ENCODE results near the gene UBASH3B.

UBASH3B gene

DNA sequence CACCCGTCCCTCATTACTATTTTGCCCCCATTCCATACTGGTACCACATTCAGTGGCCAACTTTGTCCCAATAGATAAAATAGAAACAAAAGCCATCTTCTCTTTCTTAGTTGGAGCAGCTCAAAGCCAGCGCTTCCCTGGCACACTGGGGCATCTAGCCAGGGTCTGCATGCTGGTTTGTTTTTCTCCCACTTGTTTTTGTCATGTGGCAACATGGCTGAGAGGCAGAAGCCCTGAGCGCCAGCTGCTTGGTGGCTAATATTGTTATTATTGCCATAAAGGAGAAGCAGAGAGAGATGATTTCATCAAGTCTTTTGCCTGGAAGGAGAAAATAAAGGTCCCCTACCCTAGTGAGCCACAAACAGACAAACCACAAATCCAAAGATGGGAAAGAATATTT is 134.4 kb downstream of the UBASH3B start:
- no peak for DNase-seq

DNA sequence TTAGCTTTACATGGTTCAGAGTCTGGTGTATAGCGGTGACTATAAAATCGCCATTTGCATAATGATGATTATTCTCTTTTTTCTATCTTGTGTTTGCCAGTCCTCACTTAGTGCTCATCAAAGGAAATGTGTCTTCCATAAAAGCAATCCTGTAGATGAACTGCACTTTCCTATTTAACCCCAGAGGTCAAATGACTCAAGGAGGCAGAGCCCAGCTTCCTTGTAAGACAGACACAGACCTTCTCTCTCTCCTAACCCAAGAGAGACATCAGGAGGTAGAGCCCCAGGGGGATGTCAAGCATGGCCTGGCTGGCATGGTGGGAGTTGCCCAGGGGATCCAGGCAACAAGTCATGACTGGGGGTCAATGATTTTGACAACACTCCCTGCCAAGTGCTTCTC is 135.9 kb downstream of the UBASH3B start:
- no peak for DNase-seq

DNA sequence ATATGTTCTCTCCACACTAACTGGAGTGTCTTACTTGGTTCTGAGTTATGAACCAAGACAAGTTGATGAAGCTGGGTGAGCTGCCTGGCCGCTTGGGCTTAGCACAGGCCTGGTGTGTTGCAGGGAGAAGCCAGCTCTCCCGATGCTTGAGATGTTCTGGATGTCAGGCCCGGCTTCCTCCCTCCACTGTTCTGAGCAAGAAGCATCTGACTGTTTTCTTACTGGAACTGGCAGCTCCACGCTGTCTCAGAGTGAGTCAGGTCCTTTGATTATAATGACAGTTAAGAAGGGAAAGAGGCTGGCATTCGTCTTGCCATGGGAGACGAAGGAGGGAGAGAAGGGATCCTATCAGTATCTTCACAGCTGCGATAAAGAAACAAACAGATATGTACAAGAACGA is 136.3 kb downstream of the UBASH3B start:
- no peak for DNase-seq

DNA sequence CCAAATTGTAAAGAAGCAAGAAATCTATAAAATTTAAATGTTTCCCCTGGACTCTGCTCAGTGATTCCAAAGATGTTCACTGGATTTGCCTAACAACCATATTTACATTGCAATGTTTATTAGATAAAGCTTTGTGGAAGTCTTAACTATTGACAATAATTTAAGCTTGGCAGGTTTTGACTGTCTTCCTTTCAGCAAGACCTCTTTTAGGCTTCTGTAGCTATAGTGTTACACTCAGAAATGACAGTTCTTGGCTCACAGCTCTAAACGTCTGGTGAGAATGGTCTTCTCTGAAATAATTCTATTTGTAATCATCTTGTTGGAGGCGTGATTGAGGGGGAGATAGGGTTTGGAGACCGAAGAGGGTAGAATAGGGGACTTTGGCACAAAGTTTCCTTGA is 138.0 kb downstream of the UBASH3B start:
- DNase-seq, result no peak

DNA sequence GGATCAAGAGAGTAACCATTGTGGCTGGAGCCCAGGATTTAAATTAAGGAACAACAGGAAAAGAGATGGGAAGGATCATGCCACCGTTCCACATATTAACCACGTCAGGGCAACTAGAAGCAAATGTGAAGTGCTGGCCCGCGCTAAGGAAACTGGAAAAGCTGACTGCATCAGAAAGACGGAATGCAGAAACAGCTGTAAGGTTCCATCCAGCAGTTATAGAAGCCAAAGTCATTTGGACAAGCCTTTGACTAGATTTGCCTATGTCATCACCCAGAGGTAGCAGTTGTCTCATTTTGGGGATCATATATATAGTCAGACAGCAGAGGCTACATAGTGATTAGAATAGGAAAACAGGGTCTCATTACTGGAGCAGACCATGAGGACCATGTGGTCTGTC is 139.8 kb downstream of the UBASH3B start:
- no peak for DNase-seq

DNA sequence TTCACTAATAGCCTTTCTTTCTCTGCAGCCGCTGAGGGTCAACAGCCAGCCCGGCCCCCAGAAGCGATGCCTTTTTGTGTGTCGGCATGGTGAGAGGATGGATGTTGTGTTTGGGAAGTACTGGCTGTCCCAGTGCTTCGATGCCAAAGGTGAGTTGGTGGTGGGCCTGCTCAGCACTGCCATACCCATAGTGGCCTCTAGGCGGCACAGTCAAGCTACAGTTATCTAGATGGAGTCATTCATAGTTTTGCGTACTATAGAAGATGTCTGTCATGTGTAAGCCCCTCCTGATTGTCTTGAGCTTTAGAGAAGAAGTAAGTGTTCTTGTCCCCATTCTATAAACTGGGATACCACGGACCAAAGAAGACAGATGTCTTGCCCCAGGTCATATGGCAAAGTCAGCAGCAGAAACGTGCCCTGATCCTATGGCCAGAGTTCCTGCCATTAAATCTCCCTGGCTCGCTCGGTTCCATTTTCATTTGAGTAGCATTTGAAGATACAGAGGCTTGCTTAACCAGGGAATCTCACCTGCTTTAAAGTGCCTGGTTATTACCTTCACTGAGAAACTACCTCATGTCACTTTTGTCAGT is 140.7 kb downstream of the UBASH3B start:
- DNase-seq, result peak; percentile 59

DNA sequence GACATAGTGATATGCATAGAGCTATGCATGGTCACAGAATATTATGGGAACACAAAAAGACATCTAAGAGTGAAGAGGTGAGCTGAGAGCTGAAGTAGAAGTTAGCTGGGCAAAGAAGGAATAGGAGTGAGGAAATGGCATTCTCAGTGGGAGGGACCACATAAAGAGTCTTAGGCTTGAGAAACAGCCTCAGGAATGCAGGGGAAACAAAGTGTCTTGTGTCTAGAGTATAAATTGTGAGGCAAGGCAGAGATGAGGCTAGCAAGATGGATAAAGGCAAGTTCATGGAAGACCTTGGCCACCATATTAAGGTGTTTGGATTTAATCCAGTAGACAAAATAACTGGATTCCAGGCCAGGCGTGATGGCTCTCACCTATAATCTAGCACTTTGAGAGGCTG is 142.1 kb downstream of the UBASH3B start:
- no peak for DNase-seq

DNA sequence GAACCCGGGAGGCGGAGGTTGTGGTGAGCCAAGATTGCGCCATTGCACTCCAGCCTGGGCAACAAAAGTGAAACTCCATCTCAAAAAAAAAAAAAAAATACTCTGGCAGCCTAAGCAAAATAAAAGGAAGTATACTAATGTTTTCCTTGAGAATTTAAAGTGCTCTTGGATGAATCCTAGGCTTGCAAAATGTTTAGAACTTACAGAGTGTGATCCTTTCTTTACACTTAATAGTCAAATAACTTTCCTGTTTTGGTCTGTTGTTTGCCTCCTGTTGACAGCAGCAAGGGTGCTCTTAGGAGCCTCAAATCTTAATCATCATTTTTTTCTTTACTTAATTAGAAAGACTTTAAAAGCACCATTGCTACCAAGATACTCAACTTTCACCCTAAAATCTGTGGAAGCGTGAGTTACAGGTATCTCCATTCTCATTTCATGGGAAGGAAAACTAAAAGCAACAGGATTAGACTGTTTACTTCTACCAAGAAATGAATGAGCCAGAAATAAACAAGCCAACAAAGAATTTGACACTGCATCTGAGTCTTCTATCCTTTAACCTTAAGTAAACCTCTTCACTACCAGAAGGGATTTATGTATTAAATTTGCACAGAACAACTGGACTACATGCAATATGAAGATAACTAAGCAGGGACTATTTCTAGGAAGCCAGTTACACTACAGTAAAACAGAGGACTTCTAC is 144.0 kb downstream of the UBASH3B start:
- no peak for DNase-seq

DNA sequence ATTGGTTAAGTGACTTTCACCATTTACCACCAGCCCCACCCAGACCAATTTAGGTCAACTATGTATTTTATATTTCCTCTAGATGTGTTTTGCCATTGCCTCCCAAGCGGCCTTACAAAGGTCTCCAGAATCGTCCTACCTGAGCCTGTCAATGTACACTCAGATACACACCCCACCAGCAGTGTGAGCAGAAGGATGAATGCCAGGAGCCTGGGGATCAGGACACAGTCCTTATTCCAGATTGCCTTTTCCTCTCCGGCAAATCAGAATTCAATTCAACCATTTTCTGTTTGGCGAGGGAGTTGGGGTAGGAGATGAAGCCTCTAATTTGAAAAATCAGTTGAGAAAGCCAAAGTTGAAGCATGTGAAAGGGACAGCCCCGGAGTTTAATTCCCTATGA is 147.4 kb downstream of the UBASH3B start:
- DNase-seq, result no peak

DNA sequence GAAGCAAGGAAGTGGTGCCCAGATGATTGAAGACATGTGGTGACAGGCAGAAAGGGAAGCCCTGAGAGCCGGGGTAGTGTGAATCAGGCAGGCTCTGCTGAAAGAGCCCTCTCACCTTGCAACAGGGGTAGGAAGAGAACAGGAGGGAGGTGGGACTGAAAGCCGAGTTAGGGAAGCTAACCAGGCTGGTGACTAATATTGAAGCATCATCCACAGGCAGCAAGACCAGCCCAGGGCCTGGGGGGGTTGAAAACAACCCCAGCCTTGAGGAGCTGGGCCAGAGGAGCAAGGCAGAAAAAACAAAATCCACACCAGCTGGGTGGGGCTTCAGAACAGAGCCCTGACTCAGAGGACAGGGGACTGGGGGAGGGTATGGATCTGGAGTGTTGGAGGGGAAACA is 147.8 kb downstream of the UBASH3B start:
- DNase-seq, result no peak

DNA sequence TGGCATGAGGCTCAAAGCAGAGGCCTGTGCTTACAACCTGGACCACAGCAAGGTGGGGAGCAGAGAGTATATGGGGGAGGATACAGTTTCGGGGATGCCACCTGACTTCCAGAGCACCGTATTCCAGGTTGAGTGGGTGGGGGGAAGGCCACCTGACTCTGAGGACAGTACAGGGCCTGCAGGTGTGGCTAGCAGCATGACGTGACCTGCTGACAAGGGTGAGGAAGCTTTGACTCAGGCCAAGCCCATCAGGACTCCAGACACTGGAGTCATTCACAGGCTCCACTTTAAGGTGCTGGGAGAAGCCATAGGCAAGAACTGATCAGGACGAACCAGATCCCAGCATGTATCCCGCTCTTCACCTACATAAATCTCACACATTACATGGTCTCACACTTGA is 148.2 kb downstream of the UBASH3B start:
- DNase-seq, result no peak

DNA sequence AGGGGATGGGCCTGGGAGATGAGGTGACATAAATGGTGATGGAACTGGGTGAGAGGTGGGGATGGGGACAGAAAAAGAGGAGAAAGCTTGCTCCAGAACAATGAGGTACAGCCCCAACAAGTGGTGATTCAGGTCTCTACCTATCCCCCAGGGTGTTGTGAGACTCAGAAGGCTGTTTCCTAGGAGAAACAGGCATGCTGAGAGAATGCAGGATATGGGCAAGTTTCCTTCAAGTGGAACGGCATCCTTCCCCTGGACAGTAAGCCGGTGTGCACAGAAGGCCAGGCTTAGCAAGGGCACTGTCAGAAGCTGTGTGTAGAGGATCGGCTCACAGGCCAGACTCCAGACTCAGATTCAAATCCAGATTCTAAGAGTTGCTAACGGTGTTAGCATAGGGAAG is 148.6 kb downstream of the UBASH3B start:
- DNase-seq, result no peak

DNA sequence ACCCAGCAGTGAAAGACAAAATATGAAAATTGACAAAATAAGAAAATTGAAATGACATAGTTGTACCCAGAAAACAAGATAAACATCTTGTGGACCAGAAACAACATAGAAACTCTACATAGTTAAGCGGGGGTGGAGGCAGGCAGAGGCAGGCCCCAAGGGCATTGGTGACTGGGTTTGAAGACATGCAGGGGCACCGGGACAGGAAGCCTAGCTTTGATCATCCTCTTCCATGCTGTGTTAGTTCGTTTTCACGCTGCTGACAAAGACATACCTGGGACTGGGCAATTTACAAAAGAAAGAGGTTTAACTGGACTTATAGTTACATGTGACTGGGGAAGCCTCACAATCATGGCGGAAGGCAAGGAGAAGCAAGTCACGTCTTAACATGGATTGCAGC is 149.3 kb downstream of the UBASH3B start:
- no peak for DNase-seq

DNA sequence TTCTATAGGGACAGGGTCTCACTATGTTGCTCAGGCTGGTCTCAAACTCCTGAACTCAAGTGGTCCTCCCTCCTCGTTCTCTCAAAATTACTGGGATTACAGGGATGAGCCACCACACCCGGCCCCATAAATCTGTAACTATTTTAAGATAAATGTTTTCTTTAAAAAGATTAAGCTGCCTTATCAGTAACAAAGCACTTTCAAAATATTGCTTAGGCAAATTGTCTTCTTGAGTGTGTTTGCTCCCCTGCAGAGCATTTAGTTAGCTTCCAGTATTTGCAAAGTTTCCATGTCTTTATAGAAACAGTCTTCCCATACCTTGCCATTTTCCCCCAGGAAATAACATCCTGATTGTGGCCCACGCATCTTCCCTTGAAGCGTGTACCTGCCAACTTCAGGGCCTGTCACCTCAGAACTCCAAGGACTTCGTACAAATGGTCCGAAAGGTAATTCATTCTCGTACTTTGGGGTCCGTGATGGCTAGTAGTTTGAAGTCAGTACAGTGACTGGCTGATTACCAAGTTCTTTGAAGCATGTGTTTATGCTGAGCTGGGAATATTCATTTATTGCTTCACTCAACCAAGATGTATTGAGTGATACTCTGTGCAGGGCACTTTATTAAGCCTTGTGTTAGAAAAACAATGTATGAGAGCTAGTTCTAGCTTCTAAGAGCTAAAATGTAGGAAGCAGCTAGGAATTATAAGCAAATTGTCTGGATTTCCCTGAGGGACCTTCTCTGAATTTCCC is 152.4 kb downstream of the UBASH3B start:
- DNase-seq, result no peak

DNA sequence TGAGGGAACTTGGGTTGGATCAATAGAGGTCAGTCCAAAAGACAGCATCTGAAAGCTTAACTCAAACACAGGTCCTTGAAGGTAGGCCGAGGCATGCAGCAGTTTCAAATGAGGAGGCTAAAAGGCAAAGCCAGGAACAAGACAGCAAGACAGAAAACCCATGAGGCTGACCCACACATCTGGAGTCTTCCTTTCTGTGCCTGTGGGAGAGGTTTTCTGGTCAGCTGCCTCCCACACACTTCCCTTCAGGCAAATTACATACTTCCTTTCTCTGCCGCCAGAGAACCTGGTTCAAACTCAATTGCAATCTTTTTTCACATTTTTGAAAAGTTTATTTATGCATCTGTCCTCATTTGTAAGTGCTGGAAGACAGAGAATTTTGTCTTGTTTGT is 153.0 kb downstream of the UBASH3B start:
- no peak for DNase-seq

DNA sequence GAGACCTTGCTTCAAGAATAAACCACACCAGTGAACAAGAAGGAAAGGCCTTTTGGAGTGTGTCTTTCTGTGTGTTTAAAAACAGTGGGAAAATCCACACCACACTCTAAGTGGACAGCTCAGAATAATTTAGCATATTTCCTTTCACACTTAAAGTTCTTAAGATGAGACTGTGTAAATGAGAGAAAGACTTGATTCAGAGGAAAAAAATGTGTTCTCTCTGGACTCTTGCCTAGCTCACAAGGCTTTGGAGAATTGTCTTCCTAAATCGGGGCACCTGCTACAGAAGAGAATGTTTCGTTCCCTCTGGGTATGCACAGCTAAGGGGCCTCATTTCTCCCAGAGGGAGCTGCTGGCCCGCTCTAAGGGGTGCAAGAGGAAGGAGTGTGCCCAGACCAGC is 154.3 kb downstream of the UBASH3B start:
- DNase-seq, result no peak

DNA sequence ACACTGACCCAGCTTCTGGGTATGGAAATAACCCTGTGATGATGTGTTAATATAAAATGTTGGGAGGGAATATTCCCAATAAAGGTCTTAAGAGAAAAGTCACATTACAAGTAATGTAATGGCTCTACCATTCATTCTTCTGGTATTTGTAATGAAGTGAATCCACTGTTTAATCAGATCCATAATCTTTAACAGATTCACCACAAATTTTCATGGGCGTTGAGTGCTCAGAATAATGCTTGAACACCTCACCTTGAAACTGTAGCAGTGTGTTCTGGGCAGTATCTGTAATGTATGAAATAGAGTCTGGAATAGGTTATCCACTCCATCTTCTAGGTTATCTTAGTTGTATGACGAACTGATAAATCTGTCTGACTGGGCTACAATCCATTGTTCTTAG is 156.2 kb downstream of the UBASH3B start:
- no peak for DNase-seq

DNA sequence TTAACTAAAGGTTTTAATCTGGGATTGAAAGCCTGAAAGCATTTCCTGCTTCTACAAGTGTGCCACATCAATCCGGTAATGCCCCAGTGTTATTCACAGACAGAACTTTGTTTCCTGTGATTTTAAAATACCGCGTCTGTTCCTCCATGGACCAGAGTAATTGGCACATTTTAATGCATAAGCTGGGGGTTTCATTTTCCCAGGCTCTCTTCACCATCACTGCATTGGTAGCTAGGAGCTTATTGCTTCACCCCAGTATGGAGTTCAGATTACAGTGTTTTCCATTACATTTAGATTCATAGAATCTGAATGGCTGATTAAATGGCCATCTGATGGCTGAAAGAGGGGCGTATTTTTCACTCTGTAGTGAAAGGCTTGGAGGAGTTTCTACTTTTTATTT is 157.1 kb downstream of the UBASH3B start:
- DNase-seq, result no peak

DNA sequence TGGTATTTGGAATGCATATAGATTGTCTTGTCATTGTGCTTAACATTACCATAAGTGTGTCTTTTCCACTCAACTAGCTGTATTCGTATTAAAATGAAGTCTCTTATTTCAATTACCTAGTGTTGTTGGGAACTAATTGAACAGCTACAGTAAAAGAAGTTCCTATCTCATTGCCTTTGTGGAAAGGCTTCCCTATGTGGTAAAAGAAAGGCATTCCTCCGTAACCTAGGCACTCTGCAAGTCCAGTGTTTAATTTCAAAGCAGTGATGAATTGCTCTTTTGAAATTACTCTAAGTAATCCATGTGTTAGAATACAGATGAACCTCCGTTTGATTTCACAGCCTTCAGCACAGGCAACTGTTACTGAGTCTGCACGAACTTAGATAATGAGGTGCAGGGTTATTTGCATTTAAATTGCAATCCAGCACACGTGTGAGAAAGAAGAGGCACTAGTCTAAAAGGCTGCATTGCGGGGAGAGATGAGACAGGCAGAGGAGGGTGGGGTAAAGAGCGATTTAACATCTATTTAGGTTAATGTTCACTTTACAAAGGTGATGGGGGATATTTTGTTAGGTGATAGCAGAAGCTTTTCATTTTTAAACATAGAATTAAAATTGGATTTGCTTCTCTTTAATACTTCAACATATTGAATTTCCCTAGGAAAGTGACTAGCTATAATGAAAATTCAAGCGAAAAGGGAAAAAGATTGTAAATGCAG is 157.8 kb downstream of the UBASH3B start:
- DNase-seq, result no peak

DNA sequence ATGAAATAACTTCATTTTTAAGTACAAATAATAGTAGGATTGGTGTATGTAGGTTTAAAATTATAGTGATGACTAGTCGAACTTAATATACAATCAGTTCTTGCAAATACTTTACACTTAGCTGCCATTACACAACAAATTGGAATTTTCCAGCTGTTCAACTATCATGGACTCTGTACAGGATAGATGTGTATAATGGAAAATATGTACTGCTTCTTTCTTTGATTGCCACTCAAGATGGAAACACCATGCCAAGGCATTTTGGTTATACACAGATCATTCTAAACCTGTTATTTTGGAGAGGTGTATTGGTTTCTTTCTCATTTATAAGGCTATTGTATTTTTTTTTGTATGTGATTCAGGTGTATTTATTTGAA is 158.4 kb downstream of the UBASH3B start:
- DNase-seq, result no peak

DNA sequence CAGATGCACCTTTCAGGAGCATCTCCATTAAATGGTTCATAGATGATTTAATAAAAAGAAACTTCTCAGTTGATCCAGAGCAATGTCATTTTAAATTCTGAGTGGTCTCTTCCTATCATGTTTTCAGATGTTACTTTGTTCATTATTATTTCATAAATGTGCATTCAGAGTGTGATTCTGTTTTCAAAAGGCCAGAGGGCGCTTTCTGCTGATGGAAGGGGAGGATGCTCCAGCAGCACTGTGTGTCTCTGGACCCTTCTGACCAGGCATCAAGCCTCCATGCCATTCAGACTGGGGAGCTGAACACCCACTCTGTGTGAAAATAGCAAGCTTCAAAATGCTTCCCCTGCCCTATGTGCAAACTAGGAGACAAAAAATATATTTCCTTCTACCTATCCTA is 158.9 kb downstream of the UBASH3B start:
- peak; percentile 34 for DNase-seq

DNA sequence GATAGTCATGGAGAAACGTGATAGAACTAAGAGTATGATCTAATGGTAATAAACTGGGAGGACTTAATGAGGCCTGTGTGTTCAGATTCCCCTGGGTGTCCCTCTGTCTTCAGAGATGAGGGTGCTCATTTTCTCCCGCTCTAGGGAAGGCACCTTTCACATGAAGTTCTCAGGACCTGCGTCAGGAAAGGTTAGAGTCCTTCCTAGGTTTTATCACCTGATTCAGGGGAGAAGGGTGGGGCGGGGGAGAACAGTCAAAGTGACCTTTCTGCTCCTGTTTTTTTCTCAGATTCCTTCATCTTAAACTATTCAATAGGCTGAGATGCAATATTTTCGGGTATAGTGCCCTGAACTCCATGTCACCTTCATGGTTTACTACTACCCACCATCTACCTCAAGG is 160.4 kb downstream of the UBASH3B start:
- no peak for DNase-seq

DNA sequence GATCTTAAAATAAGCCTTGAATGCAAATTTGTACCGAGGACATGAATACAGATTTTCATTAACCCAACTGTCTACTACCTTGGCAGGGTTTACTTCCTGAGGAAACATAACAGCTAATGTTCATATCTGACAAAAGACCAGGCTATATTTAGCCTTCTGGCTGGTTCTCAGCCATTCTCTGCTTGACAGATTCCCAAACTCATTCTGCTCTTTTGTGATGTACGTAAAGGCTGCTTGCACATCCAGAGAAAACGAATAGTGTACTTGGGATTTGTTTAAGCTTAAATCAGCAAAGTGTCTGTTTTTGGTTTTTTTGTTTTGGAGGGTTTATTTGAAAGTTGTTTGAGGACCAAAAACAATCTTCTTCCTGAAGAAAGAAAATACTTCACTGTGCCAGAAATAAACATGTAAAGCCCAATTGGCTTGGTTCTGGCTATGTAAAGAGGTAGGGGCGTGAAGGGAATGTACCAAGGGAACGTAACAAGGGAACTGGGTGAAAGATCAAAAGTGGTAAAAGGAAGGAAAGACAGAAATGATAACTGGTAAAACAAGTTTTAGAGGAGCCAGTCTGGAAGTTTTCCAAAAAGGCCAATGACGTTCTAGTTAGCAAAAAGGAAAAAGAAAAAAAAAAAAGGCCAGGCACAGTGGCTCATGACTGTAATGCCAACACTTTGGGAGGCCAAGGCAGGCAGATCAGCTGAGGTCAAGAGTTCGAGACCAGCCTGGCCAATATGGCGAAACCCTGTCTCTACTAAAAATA is 161.4 kb downstream of the UBASH3B start:
- peak; percentile 72 for DNase-seq

Data from DMS53 (cell line).